Chondrocyte (in vitro differentiated cells): ENCODE data around the gene GCDH. TPM values are rescaled to one million over a fixed set of nuclear protein-coding genes. Genes with fewer than 3 reads are reported as not detected.

Experiments
- DNase-seq: peaks from one replicate; pipeline ENCODE4 v3.0.0; 2021; ENCODE audit warnings: mixed read lengths, low spot score
- H3K27ac Mint-ChIP-seq: one replicate; pipeline ENCODE4 v1.8.0; 2021; ENCODE audit warnings: mild to moderate bottlenecking, moderate library complexity, mixed read lengths; ENCODE audit not compliant: unreplicated experiment
- H3K27me3 Mint-ChIP-seq: 2 replicates; pipeline ENCODE4 v1.8.0; 2021; ENCODE audit warnings: low read depth, mixed read lengths
- H3K36me3 Mint-ChIP-seq: 2 replicates; pipeline ENCODE4 v1.8.0; 2021; ENCODE audit warnings: low read depth, mixed read lengths
- H3K4me1 Mint-ChIP-seq: 2 replicates; pipeline ENCODE4 v1.8.0; 2021; ENCODE audit warnings: low read depth, mild to moderate bottlenecking, mixed read lengths
- H3K4me3 Mint-ChIP-seq: one replicate; pipeline ENCODE4 v1.8.0; 2021; ENCODE audit warnings: mild to moderate bottlenecking, moderate library complexity, mixed read lengths; ENCODE audit not compliant: unreplicated experiment
- H3K9me3 Mint-ChIP-seq: 2 replicates; pipeline ENCODE4 v1.8.0; 2021; ENCODE audit warnings: low read depth, mixed read lengths
- CTCF ChIP-seq: fragments of 200-600 bp; sonication (generic); IDR thresholded peaks from 2 replicates; pipeline ENCODE4 v1.5.0; 2021; ENCODE audit warnings: antibody characterized with exemption, mild to moderate bottlenecking, moderate library complexity
- total RNA-seq: library from RNA; stranded (reverse); gene quantifications from 3 replicates; pipeline ENCODE4 v1.2.1, GENCODE V29; 2021

The GCDH gene
- total RNA-seq, 1 donor from 2014 or later, result 13.2 TPM

- H3K4me1 Mint-ChIP-seq, result peaks cover 54% of the 10 kb centered on the region
- H3K9me3 Mint-ChIP-seq, result no peaks in the 10 kb centered on the region
- TF ChIP-seq CTCF, result peak; percentile 61
- H3K36me3 Mint-ChIP-seq, result peaks cover 33% of the 10 kb centered on the region
- no peaks in the 10 kb centered on the region for H3K27me3 Mint-ChIP-seq
- peak overlapping the region; percentile 97 for H3K4me3 Mint-ChIP-seq
- peak overlapping the region; percentile 94 for H3K27ac Mint-ChIP-seq
- no peak for DNase-seq
Observed at GRCh38 chr19:12938779-12939601, 48.0 kb downstream of the GCDH start.

GRCh38 chr19:12939975-12940423 lies 49.0 kb downstream of the GCDH start:
- no peak for TF ChIP-seq CTCF
- Mint-ChIP-seq H3K27me3 (no peaks in the 10 kb centered on the region), H3K9me3 (no peaks in the 10 kb centered on the region), H3K27ac (peak overlapping the region; percentile 94), H3K36me3 (peaks cover 37% of the 10 kb centered on the region), H3K4me3 (peak overlapping the region; percentile 97), H3K4me1 (peaks cover 58% of the 10 kb centered on the region)
- no peak for DNase-seq

GRCh38 chr19:12940897-12941296 lies 49.9 kb downstream of the GCDH start:
- Mint-ChIP-seq H3K27ac (peak overlapping the region; percentile 94), H3K27me3 (no peaks in the 10 kb centered on the region), H3K36me3 (peaks cover 37% of the 10 kb centered on the region), H3K4me1 (peaks cover 58% of the 10 kb centered on the region), H3K4me3 (peak overlapping the region; percentile 97), H3K9me3 (no peaks in the 10 kb centered on the region)
- no peak for DNase-seq
- no peak for TF ChIP-seq CTCF

GRCh38 chr19:12943437-12944044 lies 52.6 kb downstream of the GCDH start:
- DNase-seq, result no peak
- H3K4me1 Mint-ChIP-seq, result peaks cover 65% of the 10 kb centered on the region
- peak overlapping the region; percentile 98 for H3K27ac Mint-ChIP-seq
- no peaks in the 10 kb centered on the region for H3K9me3 Mint-ChIP-seq
- H3K4me3 Mint-ChIP-seq, result peak overlapping the region; percentile 31
- no peak for TF ChIP-seq CTCF
- peaks cover 43% of the 10 kb centered on the region for H3K36me3 Mint-ChIP-seq
- H3K27me3 Mint-ChIP-seq, result no peaks in the 10 kb centered on the region

GRCh38 chr19:12944104-12944674 lies 53.2 kb downstream of the GCDH start:
- H3K36me3 Mint-ChIP-seq, result peaks cover 40% of the 10 kb centered on the region
- DNase-seq, result no peak
- no peaks in the 10 kb centered on the region for H3K27me3 Mint-ChIP-seq
- H3K4me1 Mint-ChIP-seq, result peaks cover 65% of the 10 kb centered on the region
- no peaks in the 10 kb centered on the region for H3K9me3 Mint-ChIP-seq
- H3K27ac Mint-ChIP-seq, result peak overlapping the region; percentile 98
- no peak for TF ChIP-seq CTCF
- H3K4me3 Mint-ChIP-seq, result no peak overlapping the region
